ENCODE data around the gene PRKCH.

PRKCH gene

GRCh38 chr14:61489512-61489911 lies 168.1 kb downstream of the PRKCH start:
- TF ChIP-seq POLR2A (IDR thresholded peaks at IDR 0.05; ENCODE audit: low read length) (no peak), GATA1 (IDR thresholded peaks at IDR 0.05; ENCODE audit: low read depth, low read length) (no peak)

GRCh38 chr14:61489932-61490331 lies 168.6 kb downstream of the PRKCH start:
- TF ChIP-seq GATA1 (IDR thresholded peaks at IDR 0.05; ENCODE audit: low read depth, low read length): no peak
- TF ChIP-seq POLR2A (IDR thresholded peaks at IDR 0.05; ENCODE audit: low read length): no peak
- no peak for DNase-seq

More at GRCh38 chr14:61489512-61489911, 168.1 kb downstream of the PRKCH start:
- DNase-seq: no peak

- TF ChIP-seq POLR2A (IDR thresholded peaks at IDR 0.05; ENCODE audit: low read length) (no peak), GATA1 (IDR thresholded peaks at IDR 0.05; ENCODE audit: low read depth, low read length) (no peak)
- no peak for DNase-seq
Measured at GRCh38 chr14:61491224-61491623, 169.8 kb downstream of the PRKCH start.

- TF ChIP-seq GATA1 (IDR thresholded peaks at IDR 0.05; ENCODE audit: low read depth, low read length): no peak
- DNase-seq: no peak
Measured at GRCh38 chr14:61491876-61492434, 170.6 kb downstream of the PRKCH start.

- no peak for DNase-seq
- TF ChIP-seq GATA1 (IDR thresholded peaks at IDR 0.05; ENCODE audit: low read depth, low read length): no peak
- TF ChIP-seq POLR2A (IDR thresholded peaks at IDR 0.05; ENCODE audit: low read length): no peak
Measured at GRCh38 chr14:61492474-61492873, 171.1 kb downstream of the PRKCH start.

GRCh38 chr14:61493239-61493638 lies 171.9 kb downstream of the PRKCH start:
- no peak for DNase-seq
- no peak for TF ChIP-seq GATA1 (IDR thresholded peaks at IDR 0.05; ENCODE audit: low read depth, low read length)
- TF ChIP-seq POLR2A (IDR thresholded peaks at IDR 0.05; ENCODE audit: low read length): no peak

- DNase-seq: no peak
Measured at GRCh38 chr14:61494018-61494417, 172.6 kb downstream of the PRKCH start.

GRCh38 chr14:61495809-61496208 lies 174.4 kb downstream of the PRKCH start:
- TF ChIP-seq GATA1 (IDR thresholded peaks at IDR 0.05; ENCODE audit: low read depth, low read length) (no peak), POLR2A (IDR thresholded peaks at IDR 0.05; ENCODE audit: low read length) (no peak)
- no peak for DNase-seq

More at GRCh38 chr14:61494018-61494417, 172.6 kb downstream of the PRKCH start:
- TF ChIP-seq GATA1 (IDR thresholded peaks at IDR 0.05; ENCODE audit: low read depth, low read length) (no peak), POLR2A (IDR thresholded peaks at IDR 0.05; ENCODE audit: low read length) (no peak)

- no peak for DNase-seq
- TF ChIP-seq GATA1 (IDR thresholded peaks at IDR 0.05; ENCODE audit: low read depth, low read length) (no peak), POLR2A (IDR thresholded peaks at IDR 0.05; ENCODE audit: low read length) (no peak)
Measured at GRCh38 chr14:61498303-61498702, 176.9 kb downstream of the PRKCH start.

GRCh38 chr14:61498811-61499210 lies 177.4 kb downstream of the PRKCH start:
- DNase-seq: no peak
- TF ChIP-seq GATA1 (IDR thresholded peaks at IDR 0.05; ENCODE audit: low read depth, low read length) (no peak), POLR2A (IDR thresholded peaks at IDR 0.05; ENCODE audit: low read length) (no peak)

GRCh38 chr14:61499991-61500390 lies 178.6 kb downstream of the PRKCH start:
- no peak for DNase-seq
- TF ChIP-seq POLR2A (IDR thresholded peaks at IDR 0.05; ENCODE audit: low read length) (no peak), GATA1 (IDR thresholded peaks at IDR 0.05; ENCODE audit: low read depth, low read length) (no peak)

- TF ChIP-seq POLR2A (IDR thresholded peaks at IDR 0.05; ENCODE audit: low read length) (no peak), GATA1 (IDR thresholded peaks at IDR 0.05; ENCODE audit: low read depth, low read length) (no peak)
- no peak for DNase-seq
Measured at GRCh38 chr14:61501714-61502458, 180.5 kb downstream of the PRKCH start.

- TF ChIP-seq POLR2A (IDR thresholded peaks at IDR 0.05; ENCODE audit: low read length) (no peak), GATA1 (IDR thresholded peaks at IDR 0.05; ENCODE audit: low read depth, low read length) (no peak)
- no peak for DNase-seq
Measured at GRCh38 chr14:61502459-61503093, 181.2 kb downstream of the PRKCH start.

GRCh38 chr14:61503167-61503801 lies 181.9 kb downstream of the PRKCH start:
- no peak for DNase-seq
- no peak for TF ChIP-seq GATA1 (IDR thresholded peaks at IDR 0.05; ENCODE audit: low read depth, low read length)
- TF ChIP-seq POLR2A (IDR thresholded peaks at IDR 0.05; ENCODE audit: low read length): no peak
